Eye (tissue), 1 donor: Measurements from ENCODE around the gene DDHD1.
"Not testable (repeated sequence)": the region's sequence is repeated elsewhere in the genome, so short reads cannot be mapped to it uniquely, and the experiment has no call there.

Source experiments
- DNase-seq: peaks from one replicate; pipeline ENCODE4 v3.0.0-alpha.2; 2015

The DDHD1 gene

GRCh38 chr14:53151523-53152183 lies 1.5 kb downstream of the DDHD1 start:
- peak; percentile 83 for DNase-seq

GRCh38 chr14:53149668-53150316 lies 3.3 kb downstream of the DDHD1 start:
- DNase-seq: no peak

- DNase-seq: no peak
These were observed 4.5 kb downstream of the DDHD1 start for GRCh38 chr14:53148671-53149070.

DNA sequence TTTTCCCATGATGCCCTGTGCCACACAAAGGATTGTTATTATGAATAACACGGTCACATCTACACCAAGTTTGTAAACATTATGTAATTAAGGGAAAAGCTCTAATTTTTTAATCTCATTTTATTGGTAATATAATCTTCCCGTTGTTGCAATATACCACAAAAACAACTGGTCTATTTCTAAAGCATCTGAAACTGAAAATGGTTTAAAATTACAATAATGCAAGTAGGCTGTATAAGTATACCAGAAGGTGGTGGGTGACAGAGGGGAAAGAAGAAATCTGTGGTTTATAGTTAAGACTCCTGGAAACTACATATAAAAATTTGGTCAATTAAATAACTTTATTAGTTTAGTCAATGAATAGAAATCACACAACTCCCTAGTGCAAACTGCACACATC lies 5.2 kb downstream of the DDHD1 start:
- no peak for DNase-seq

GRCh38 chr14:53147208-53147607 lies 5.9 kb downstream of the DDHD1 start:
- no peak for DNase-seq

DNA sequence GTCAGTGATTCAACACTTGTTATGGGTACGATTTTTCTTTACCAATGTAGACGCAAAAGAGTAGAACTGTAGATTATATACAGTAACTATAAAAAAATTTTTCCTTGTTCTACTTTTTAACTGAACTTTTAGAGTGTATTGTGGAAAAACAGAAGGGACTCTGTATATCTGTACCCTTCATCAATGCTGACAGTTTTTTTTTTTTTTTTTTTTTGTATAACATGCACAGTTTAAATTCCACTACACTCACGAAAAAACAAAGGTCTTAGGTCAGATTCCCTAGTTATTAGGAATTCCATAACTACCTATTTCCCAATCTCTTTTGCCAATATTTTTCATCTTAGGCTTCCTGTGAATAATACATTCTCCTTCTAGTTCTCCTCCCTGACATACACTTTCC lies 6.4 kb downstream of the DDHD1 start:
- no peak for DNase-seq

GRCh38 chr14:53144244-53144643 lies 8.9 kb downstream of the DDHD1 start:
- DNase-seq: no peak

DNA sequence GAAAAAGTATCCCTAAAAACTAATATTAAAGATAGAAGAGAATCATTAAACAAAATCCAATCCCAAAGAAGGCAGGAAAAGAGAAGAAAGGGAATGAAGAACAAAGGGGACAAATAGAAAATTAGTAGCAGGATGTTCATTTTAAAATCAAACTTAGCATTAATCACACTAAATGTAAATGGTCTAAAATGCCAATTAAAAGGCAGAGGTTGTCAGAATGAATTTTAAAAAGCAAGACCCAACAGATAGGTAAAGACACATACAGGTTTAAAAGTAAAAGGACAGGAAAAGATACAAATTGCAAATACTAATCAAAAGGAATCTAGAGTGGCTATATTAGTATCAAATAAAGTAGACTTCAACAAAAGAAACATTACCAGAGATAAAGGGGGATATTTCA lies 12.5 kb downstream of the DDHD1 start:
- no peak for DNase-seq

- no peak for DNase-seq
These were observed 15.4 kb downstream of the DDHD1 start for GRCh38 chr14:53137568-53138203.

GRCh38 chr14:53130491-53130890 lies 22.6 kb downstream of the DDHD1 start:
- not testable (repeated sequence) for DNase-seq

DNA sequence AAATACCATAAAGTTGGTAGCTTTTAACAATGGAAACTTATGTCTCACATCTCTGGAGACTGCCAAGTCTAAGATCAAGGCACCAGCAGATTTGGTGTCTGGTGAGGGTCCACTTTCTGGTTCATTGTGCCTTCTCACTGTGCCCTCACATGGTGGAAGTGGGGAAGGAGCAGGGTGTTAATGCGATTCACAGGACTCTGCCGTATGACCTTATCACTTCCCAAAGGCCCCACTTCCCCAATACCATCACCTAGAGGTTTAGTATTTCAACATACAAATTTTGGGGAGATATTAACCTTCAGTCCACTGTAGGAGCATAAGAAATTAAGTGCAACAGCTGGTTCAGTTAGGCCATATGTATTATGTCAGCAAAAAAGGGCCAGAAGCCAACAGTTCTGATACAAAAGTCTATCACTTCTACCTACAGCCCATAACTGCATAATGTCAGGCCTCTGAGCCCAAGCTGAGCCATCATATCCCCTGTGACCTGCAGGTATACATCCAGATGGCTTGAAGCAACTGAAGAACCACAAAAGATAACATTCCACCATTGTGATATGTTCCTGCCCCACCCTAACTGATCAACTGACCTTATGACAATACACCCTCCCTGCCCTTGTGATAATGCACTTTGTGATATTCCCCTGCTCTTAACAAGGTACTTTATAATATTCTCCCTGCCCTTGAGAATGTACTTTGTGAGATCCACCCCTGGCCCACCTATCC lies 24.7 kb downstream of the DDHD1 start:
- DNase-seq: no peak

DNA sequence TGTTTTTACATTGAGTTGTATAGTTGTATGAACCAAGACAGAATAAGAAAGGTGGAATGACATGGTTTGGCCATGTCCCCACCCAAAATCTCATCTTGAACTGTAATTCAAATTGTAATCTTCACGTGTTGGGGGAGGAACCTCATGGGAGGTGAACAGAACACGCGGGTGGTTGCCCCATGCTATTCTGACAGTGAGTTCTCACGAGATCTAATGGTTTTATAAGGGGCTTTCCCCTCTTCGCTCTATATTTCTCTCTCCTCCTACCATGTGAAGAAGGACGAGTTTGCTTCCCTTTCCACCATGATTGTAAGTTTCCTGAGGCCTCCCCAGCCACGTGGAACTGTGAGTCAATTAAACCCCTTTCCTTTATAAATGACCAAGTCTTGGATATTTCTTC lies 25.3 kb downstream of the DDHD1 start:
- no peak for DNase-seq

GRCh38 chr14:53127151-53127550 lies 26.0 kb downstream of the DDHD1 start:
- no peak for DNase-seq

- DNase-seq: no peak
These were observed 26.4 kb downstream of the DDHD1 start for GRCh38 chr14:53126731-53127130.

DNA sequence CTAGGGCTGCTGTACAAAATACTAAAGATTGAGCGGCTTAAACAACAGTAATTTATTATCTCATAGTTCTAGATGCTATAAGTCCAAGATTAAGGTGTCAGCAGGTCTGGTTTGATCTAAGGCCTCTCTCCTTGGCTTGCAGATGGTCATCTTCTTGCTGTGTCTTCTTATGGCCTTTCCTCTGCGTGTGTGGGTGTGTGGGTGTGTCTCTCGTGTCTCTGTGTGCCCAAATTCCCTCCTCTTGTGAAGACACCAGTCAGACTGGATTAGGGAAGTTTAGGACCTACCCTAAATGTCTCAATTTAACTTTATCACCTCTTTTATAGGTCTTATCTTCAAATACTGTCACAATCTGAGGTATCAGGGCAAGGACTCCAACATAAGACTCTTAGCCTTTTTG lies 28.3 kb downstream of the DDHD1 start:
- no peak for DNase-seq

DNA sequence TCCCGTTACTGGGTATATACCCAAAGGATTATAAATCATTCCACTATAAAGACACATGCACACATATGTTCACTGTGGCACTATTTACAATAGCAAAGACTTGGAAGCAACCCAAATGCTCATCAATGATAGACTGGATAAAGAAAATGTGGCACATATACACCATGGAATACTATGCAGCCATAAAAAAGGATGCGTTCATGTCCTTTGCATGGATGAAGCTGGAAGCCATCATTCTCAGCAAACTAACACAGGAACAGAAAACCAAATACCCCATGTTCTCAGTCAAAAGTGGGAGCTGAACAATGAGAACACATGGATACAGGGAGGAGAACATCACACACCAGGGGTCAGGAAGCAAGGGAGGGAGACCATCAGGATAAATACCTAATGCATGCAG lies 31.7 kb downstream of the DDHD1 start:
- not testable (repeated sequence) for DNase-seq

DNA sequence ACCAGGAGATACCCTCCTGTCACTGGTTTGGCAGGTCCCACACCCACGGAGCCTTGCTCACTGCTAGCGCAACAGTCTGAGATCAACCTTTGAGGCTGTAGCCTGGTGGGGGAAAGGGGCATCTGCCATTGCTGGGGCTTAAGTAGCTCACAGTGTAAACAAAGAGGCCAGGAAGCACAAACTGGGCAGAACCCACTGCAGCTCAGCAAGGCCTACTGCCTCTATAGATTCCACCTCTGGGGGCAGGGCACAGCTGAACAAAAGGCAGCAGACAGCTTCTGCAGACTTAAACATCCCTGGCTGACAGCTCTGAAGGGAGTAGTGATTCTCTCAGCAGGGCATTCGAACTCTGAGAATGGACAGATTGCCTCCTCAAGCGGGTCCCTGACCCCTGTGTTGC lies 35.6 kb downstream of the DDHD1 start:
- DNase-seq: not testable (repeated sequence)

- no peak for DNase-seq
These were observed 39.1 kb downstream of the DDHD1 start for GRCh38 chr14:53113989-53114388.

DNA sequence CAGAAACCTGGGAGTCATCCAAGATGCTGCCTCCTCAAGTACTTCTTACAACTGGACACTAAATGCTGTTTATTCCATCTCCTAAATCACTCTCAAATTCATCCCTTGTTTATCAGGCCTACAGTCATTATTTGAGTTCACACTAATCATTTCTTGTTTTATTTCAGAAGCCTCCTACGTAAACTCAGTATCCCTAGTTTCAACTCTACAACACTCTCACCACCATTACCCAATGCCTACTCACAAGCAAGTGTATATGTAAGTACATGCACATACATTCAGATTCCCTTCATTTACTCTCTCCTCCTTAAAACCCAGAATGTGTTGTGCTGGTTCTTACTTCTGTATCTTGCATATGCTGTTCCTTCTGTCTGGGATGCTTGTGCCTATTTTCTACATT lies 43.0 kb downstream of the DDHD1 start:
- DNase-seq: no peak

DNA sequence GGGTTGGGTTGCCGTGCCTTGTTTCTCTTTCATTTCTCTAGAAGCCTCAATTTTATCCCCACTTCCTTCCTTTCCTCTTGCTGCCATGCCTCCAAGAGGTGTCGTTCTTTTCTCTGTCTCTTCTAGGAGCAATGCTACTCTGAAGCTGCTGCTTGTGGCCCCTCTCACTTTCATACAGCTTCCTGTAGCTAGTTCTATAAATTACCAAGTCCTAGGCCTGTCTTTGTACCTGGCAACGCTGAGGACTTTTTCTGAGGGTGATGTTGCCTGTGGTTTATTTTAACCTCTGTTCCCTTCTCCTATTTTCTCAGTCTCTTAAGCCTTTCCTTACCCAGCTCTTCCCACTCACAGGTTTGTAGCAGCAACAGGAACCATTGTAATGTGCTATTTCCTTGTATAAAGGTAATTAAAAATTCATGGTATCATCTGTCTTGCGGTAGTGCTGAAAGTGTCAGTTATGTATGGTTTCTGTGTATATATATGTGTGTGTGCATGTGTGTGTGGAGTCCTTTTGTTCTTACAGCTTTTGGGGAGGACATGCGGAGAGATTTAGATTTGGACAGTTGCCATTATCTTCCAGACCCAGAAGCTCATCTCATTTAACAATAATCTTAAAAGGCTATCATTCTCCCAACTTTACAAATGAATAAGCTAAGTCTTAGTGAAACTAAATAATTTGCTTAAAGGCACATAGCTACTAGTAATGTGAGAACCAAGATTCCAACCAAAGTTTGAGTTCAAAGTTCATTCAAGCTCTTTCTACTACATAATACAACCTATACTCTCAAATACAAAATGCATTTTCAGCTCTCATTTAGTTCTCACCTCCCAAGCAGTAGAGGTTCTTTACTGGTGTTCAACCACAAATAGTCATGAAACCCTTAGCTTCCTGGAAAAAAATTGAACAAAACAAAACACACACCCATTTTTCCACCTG lies 43.8 kb downstream of the DDHD1 start:
- no peak for DNase-seq

DNA sequence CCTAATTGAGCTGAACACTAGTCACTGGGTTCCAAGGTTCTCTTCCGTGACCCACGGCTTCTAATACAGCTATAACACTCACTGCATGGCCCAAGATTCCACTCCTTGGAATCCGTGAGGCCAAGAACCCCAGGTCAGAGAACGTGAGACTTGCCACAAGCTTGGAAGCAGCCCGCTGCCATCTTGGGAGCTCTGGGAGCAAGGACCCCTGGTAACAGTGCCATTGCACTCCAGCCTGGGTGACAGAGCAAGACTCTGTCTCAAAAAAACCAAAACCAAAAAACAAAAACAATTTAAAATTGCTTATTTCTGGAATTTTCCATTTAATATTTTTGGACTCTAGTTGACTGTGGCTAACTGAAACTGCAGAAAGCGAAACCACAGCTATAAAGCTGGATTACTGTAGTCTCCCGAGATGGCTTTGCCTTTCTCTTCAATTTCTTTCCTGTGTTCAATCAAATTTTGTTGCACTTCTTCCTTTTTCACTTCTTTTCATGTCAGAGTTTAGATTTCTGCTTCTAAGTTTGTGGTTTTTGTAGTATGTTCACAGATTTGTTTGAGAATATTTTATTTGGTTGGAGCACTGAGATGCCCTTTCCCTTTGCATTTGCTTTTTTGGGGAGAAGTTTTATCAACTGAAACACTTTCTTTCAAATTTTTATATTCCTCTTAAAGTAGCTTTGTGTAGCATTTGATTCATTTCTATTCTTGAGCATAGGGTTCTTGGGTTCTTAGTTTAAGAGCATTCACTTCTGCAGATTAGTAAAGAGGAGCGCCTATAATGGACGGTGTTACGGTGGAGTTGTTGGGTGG lies 44.6 kb downstream of the DDHD1 start:
- no peak for DNase-seq

DNA sequence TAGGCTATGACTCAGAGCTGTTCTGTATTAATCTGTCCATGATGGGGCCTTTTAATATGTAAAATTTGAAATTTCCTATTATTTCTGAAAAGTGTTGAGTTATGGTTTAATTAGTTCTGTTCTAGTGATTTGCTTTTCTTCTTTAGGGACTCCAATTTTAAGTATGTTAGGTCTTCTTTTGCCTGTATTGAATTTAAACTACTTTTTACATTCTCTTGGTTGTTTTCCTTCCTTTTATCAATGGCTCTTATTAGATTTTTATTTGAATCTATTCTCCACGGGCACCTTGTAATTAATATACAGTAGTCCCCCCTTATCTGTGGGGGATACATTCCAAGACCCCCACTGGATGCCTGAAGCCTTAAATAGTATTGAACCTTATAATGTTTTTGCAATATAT lies 46.4 kb downstream of the DDHD1 start:
- no peak for DNase-seq
